SU-DHL-6 (cell line): ENCODE measurements around the gene CLEC16A.

ENCODE experiments used
- H2AFZ ChIP-seq: fragments of 200-600 bp; sonication (generic); 2 replicates; pipeline ENCODE4 v1.6.1; 2014; ENCODE audit warnings: low read depth, mild to moderate bottlenecking, moderate library complexity, mixed read lengths, antibody characterized with exemption, low read length; ENCODE audit not compliant: severe bottlenecking
- H3F3A ChIP-seq: fragments of 200-600 bp; shearing (Covaris generic); 2 replicates; pipeline ENCODE4 v1.6.0; 2016; ENCODE audit warnings: antibody characterized with exemption, mild to moderate bottlenecking; ENCODE audit not compliant: insufficient read depth
- H3K27ac ChIP-seq: fragments of 200-600 bp; sonication (generic); 2 replicates; pipeline ENCODE4 v1.5.1; 2016; ENCODE audit warnings: low read depth, mild to moderate bottlenecking, low read length, moderate library complexity, mixed read lengths
- H3K27me3 ChIP-seq: fragments of 200-600 bp; sonication (generic), shearing (Covaris generic); 2 replicates; pipeline ENCODE4 v1.6.0; 2014; ENCODE audit warnings: mild to moderate bottlenecking, low read length
- H3K36me3 ChIP-seq: fragments of 200-600 bp; sonication (generic); 2 replicates; pipeline ENCODE4 v1.6.1; 2014; ENCODE audit warnings: mild to moderate bottlenecking, low read length, mixed read lengths
- H3K4me2 ChIP-seq: fragments of 300-600, 200-600 bp; shearing (Covaris generic), sonication (generic); 2 replicates; pipeline ENCODE4 v1.6.0; 2014; ENCODE audit warnings: low read length, low read depth, mild to moderate bottlenecking; ENCODE audit not compliant: poor library complexity, severe bottlenecking
- H3K4me3 ChIP-seq: fragments of 200-600 bp; sonication (generic); 2 replicates; pipeline ENCODE4 v1.5.1; 2014; ENCODE audit warnings: antibody characterized with exemption, low read length, mild to moderate bottlenecking, mixed read lengths; ENCODE audit not compliant: insufficient read depth, poor library complexity, severe bottlenecking
- H3K79me2 ChIP-seq: fragments of 200-600 bp; sonication (generic); 2 replicates; pipeline ENCODE4 v1.6.1; 2014; ENCODE audit warnings: mild to moderate bottlenecking, low read length, moderate library complexity; ENCODE audit not compliant: insufficient read depth
- H3K9ac ChIP-seq: fragments of 200-600 bp; sonication (generic); 2 replicates; pipeline ENCODE4 v1.7.0; 2014; ENCODE audit warnings: mild to moderate bottlenecking, low read length
- H3K9me2 ChIP-seq: fragments of 200-600 bp; sonication (generic); replicated peaks from 2 replicates; pipeline ENCODE4 v1.6.1; 2014; ENCODE audit warnings: low read length; ENCODE audit not compliant: insufficient read depth
- H3K9me3 ChIP-seq: fragments of 200-600 bp; sonication (generic); 2 replicates; pipeline ENCODE4 v1.6.1; 2014; ENCODE audit warnings: low read length, mixed read lengths; ENCODE audit not compliant: insufficient read depth
- H4K20me1 ChIP-seq: fragments of 200-600 bp; sonication (generic); 2 replicates; pipeline ENCODE4 v1.6.1; 2014; ENCODE audit warnings: low read depth, mild to moderate bottlenecking, antibody characterized with exemption, low read length, moderate library complexity, mixed read lengths
- CTCF ChIP-seq: fragments of 200-600 bp; sonication (generic); IDR thresholded peaks from one replicate; pipeline ENCODE4 v1.5.1; 2017; ENCODE audit warnings: antibody characterized with exemption, mild to moderate bottlenecking, low read length, moderate library complexity; ENCODE audit not compliant: insufficient read depth, poor library complexity, severe bottlenecking
- EZH2phosphoT487 ChIP-seq: fragments of 200-600 bp; sonication (generic), shearing (Covaris generic); conservative IDR thresholded peaks from 2 replicates; pipeline ENCODE4 v1.6.1; 2018; ENCODE audit warnings: mild to moderate bottlenecking, antibody characterized with exemption, low read length, moderate library complexity, mixed read lengths

Gene CLEC16A

GRCh38 chr16:10950393-10950792 lies 6.0 kb downstream of the CLEC16A start:
- no peak overlapping the region for H3K4me3 ChIP-seq
- no peaks in the 10 kb centered on the region for H3K36me3 ChIP-seq
- no peaks in the 10 kb centered on the region for H3K27me3 ChIP-seq
- TF ChIP-seq CTCF (no peak), EZH2phosphoT487 (no peak)
- H2AFZ ChIP-seq: no peak overlapping the region
- H3K9me3 ChIP-seq: no peaks in the 10 kb centered on the region
- no peaks in the 10 kb centered on the region for H3F3A ChIP-seq
- no peaks in the 10 kb centered on the region; the same call in 1 of the 2 replicates for H4K20me1 ChIP-seq
- no peak overlapping the region for H3K27ac ChIP-seq
- H3K9ac ChIP-seq: no peak overlapping the region
- peaks cover 11% of the 10 kb centered on the region; the same call in 1 of the 2 replicates for H3K79me2 ChIP-seq
- no peak overlapping the region for H3K4me2 ChIP-seq
- H3K9me2 ChIP-seq: no peaks in the 10 kb centered on the region

DNA sequence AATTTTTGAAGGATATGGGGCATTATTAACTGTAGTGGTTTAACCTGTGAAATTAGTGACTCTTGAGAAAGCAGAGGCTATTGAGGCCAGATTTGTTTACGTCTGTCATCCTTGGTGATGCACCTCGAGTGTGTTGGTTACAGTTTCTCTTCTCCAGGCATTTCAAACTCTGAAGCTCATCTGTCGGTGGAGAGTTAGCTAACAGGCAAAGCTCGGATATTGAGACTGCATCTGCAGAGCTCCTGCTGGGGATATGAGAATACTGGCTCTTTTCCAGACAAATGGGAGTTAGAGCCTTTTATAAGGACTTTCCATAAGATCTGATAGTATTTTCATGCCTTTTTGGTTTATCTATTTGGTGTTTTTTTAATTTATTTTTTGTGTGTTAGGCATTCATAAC lies 6.7 kb downstream of the CLEC16A start:
- Histone ChIP-seq H3K9me3 (no peaks in the 10 kb centered on the region), H3K4me3 (no peak overlapping the region), H2AFZ (no peak overlapping the region), H3K36me3 (no peaks in the 10 kb centered on the region), H3F3A (no peaks in the 10 kb centered on the region), H3K9me2 (no peaks in the 10 kb centered on the region), H3K27me3 (no peaks in the 10 kb centered on the region), H3K9ac (no peak overlapping the region), H3K27ac (no peak overlapping the region), H3K4me2 (no peak overlapping the region), H4K20me1 (no peaks in the 10 kb centered on the region; the same call in 1 of the 2 replicates), H3K79me2 (peaks cover 11% of the 10 kb centered on the region; the same call in 1 of the 2 replicates)
- TF ChIP-seq EZH2phosphoT487 (no peak), CTCF (no peak)

DNA sequence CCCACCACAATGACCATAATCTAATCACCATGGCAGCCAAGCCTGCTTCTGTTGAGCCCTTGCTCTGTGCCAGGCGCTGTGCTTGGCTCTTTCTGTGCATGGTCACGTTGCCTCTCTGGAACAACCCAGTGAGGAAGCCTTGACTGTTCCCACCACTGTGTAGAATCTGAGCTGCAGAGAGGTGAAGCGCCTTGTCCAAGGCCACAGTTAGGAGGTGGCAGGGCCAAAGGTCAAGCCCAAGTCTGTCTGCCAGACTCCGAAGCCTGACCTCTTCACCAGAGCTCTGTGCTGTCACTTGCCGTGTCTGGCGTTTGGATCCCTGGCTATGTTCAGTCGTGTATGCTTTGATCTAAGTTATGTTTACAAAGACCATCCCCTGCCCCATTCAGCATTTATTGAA lies 10.5 kb downstream of the CLEC16A start:
- no peak overlapping the region for H3K9ac ChIP-seq
- H3K79me2 ChIP-seq: peaks cover 11% of the 10 kb centered on the region; the same call in 1 of the 2 replicates
- H4K20me1 ChIP-seq: no peaks in the 10 kb centered on the region
- no peak overlapping the region for H3K4me3 ChIP-seq
- no peaks in the 10 kb centered on the region for H3K27me3 ChIP-seq
- no peak overlapping the region for H3K4me2 ChIP-seq
- no peak overlapping the region for H3K27ac ChIP-seq
- no peaks in the 10 kb centered on the region for H3K36me3 ChIP-seq
- no peaks in the 10 kb centered on the region for H3K9me2 ChIP-seq
- H3K9me3 ChIP-seq: no peaks in the 10 kb centered on the region
- TF ChIP-seq CTCF (no peak), EZH2phosphoT487 (no peak)
- no peaks in the 10 kb centered on the region for H3F3A ChIP-seq
- H2AFZ ChIP-seq: no peak overlapping the region
